PFSK-1 (cell line): ENCODE results near the gene FADD.

Experiments used
- FOXP2 ChIP-seq: optimal IDR thresholded peaks from 2 replicates; pipeline ENCODE3; 2011; ENCODE audit warnings: borderline replicate concordance, control low read depth, inconsistent platforms; ENCODE audit not compliant: insufficient read depth; ENCODE audit errors: extremely low read length, extremely low read depth
- POLR2AphosphoS5 ChIP-seq: IDR thresholded peaks from 2 replicates; pipeline ENCODE4 v1.6.1; 2012; ENCODE audit warnings: low read depth, mild to moderate bottlenecking, control low read depth, low read length, moderate library complexity
- REST ChIP-seq, 2 experiments: IDR thresholded peaks; 2 replicates each; pipeline versions ENCODE4 v1.6.1 to v1.8.0; 2011 to 2012; ENCODE audit warnings: low read depth in 2 of 2, low read length in 2 of 2, control low read depth in 1 of 2, inconsistent platforms in 1 of 2, mild to moderate bottlenecking in 1 of 2, moderate library complexity in 1 of 2; ENCODE audit not compliant: insufficient read depth in 1 of 2
- SIN3A ChIP-seq: IDR thresholded peaks from 2 replicates; pipeline ENCODE4 v1.6.1; 2012; ENCODE audit warnings: mild to moderate bottlenecking, low read length, moderate library complexity, borderline replicate concordance; ENCODE audit not compliant: insufficient read depth
- TAF1 ChIP-seq: IDR thresholded peaks from 2 replicates; pipeline ENCODE4 v1.6.1; 2012; ENCODE audit warnings: low read length, control low read depth, borderline replicate concordance; ENCODE audit not compliant: insufficient read depth

The FADD gene

GRCh38 chr11:70205766-70206165 is 2.7 kb downstream of the FADD start:
- TF ChIP-seq POLR2AphosphoS5 (peak; percentile 36; the same call in 1 of the 2 replicates), SIN3A (no peak)

GRCh38 chr11:70206226-70206981 is 3.3 kb downstream of the FADD start:
- TF ChIP-seq FOXP2 (no peak), REST (IDR thresholded peaks at IDR 0.05; ENCODE audit: insufficient read depth in 1 of 2, low read depth in 2 of 2, low read length in 2 of 2) (no peak), TAF1 (no peak), SIN3A (no peak), POLR2AphosphoS5 (no peak)

- no peak for TF ChIP-seq TAF1
- TF ChIP-seq POLR2AphosphoS5, result no peak
- no peak for TF ChIP-seq SIN3A
- no peak for TF ChIP-seq FOXP2
- TF ChIP-seq REST (IDR thresholded peaks at IDR 0.05; ENCODE audit: insufficient read depth in 1 of 2, low read depth in 2 of 2, low read length in 2 of 2), result no peak
Measured at GRCh38 chr11:70206982-70207376, 3.9 kb downstream of the FADD start.

- TF ChIP-seq POLR2AphosphoS5 (no peak; the same call in 1 of the 2 replicates), FOXP2 (no peak), SIN3A (no peak), REST (IDR thresholded peaks at IDR 0.05; ENCODE audit: insufficient read depth in 1 of 2, low read depth in 2 of 2, low read length in 2 of 2) (no peak), TAF1 (no peak)
Measured at GRCh38 chr11:70207531-70208131, 4.5 kb downstream of the FADD start.

GRCh38 chr11:70209391-70209912 is 6.4 kb downstream of the FADD start:
- TF ChIP-seq POLR2AphosphoS5 (no peak), TAF1 (no peak), FOXP2 (no peak), REST (IDR thresholded peaks at IDR 0.05; ENCODE audit: insufficient read depth in 1 of 2, low read depth in 2 of 2, low read length in 2 of 2) (no peak), SIN3A (no peak)
